Breast epithelium (tissue), 4 donors: Measurements from ENCODE around the gene LARP4. TPM values are rescaled to one million over a fixed set of nuclear protein-coding genes. Genes with fewer than 3 reads are reported as not detected.

ENCODE experiments used
- DNase-seq, 2 donors: peaks; one replicate each; pipeline ENCODE4 v3.0.0-alpha.2; 2019; ENCODE audit warnings: low spot score in 2 of 2
- H3K27ac ChIP-seq, 2 donors: fragments of 200-600 bp; sonication (generic) in 1 of 2; one replicate each; pipeline ENCODE4 v1.5.1; 2016 to 2019; ENCODE audit warnings: mild to moderate bottlenecking in 1 of 2
- H3K27me3 ChIP-seq, 2 donors: fragments of 200-600 bp; sonication (generic) in 1 of 2; one replicate each; pipeline versions ENCODE4 v1.5.1 to v1.6.0; 2017 to 2019; ENCODE audit warnings: control low read depth in 1 of 2, mild to moderate bottlenecking in 1 of 2
- H3K36me3 ChIP-seq: fragments of 200-600 bp; one replicate; pipeline ENCODE4 v1.5.1; 2019
- H3K4me1 ChIP-seq, 2 donors: fragments of 200-600 bp; sonication (generic); one replicate each; pipeline ENCODE4 v1.5.1; 2016 to 2019; ENCODE audit warnings: control low read depth in 1 of 2
- H3K4me3 ChIP-seq, 3 donors: fragments of 200-600 bp; sonication (generic); 1 replicate in 2 of 3; 2 replicates in 1 of 3; pipeline ENCODE4 v1.5.1; 2016 to 2019; ENCODE audit warnings: mild to moderate bottlenecking in 3 of 3, moderate library complexity in 2 of 3
- H3K9me3 ChIP-seq, 2 donors: fragments of 200-600 bp; sonication (generic) in 1 of 2; one replicate each; pipeline ENCODE4 v1.5.1; 2016 to 2019; ENCODE audit warnings: control low read depth in 1 of 2
- POLR2A ChIP-seq: fragments of 450-650 bp; IDR thresholded peaks from one replicate; pipeline ENCODE4 v1.6.1; 2016; ENCODE audit warnings: antibody characterized with exemption, mild to moderate bottlenecking, moderate library complexity
- POLR2AphosphoS5 ChIP-seq, 3 donors: sonication (generic); formaldehyde crosslinking; IDR thresholded peaks; one replicate each; pipeline ENCODE4 v1.6.1; 2017; ENCODE audit warnings: antibody characterized with exemption in 3 of 3
- intact Hi-C: fragments of 100-400 bp; cut with DNase I; formaldehyde crosslinking; loops from one replicate; pipeline ENCODE4 v1.15.1; 2023; ENCODE audit warnings: low total_unique reads
- total RNA-seq, 3 donors: library from RNA; depleted of rRNA; stranded (reverse); fragments of >200 nt; gene quantifications; one replicate each; pipeline ENCODE4 v1.1.0, GENCODE V29; 2016
- TF ChIP-seq, protein P1 (sequence below), 3 donors: fragments of 450-650 bp; IDR thresholded peaks; one replicate each; pipeline ENCODE4 v1.5.1; 2016 to 2017; ENCODE audit warnings: antibody characterized with exemption in 3 of 3, mild to moderate bottlenecking in 3 of 3, moderate library complexity in 3 of 3

The LARP4 gene
- total RNA-seq, 3 donors from 2014 or later, result 34.2 to 61.9 (median 56.3) TPM

DNA sequence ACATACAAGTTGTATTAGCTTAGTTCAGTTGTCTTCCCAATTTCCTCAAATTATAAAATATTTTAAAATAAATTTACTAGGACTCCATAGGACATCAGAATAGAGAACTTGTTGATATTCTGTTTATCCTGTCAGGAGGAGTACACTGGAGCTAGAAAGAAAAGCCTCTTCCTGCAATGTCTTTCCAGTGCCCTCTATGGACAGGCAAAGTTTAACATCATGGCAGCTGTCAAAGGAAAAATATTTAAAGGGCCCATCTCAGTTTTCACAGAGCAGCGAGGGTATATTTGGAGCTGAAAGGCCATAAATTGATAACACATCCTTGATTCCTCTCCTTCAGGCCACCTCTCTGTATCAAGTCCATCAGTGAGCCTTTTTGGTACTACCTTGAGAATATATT lies 123.1 kb downstream of the LARP4 start:
- intact Hi-C loops, result no loop called here
- DNase-seq, result no peak
- Histone ChIP-seq H3K9me3 (no peaks in the 10 kb centered on the region), H3K4me1 (no peaks in the 10 kb centered on the region), H3K4me3 (no peak overlapping the region), H3K27me3 (no peaks in the 10 kb centered on the region), H3K36me3 (no peaks in the 10 kb centered on the region), H3K27ac (no peak overlapping the region)
- TF ChIP-seq, protein P1, sequence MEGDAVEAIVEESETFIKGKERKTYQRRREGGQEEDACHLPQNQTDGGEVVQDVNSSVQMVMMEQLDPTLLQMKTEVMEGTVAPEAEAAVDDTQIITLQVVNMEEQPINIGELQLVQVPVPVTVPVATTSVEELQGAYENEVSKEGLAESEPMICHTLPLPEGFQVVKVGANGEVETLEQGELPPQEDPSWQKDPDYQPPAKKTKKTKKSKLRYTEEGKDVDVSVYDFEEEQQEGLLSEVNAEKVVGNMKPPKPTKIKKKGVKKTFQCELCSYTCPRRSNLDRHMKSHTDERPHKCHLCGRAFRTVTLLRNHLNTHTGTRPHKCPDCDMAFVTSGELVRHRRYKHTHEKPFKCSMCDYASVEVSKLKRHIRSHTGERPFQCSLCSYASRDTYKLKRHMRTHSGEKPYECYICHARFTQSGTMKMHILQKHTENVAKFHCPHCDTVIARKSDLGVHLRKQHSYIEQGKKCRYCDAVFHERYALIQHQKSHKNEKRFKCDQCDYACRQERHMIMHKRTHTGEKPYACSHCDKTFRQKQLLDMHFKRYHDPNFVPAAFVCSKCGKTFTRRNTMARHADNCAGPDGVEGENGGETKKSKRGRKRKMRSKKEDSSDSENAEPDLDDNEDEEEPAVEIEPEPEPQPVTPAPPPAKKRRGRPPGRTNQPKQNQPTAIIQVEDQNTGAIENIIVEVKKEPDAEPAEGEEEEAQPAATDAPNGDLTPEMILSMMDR (IDR thresholded peaks at IDR 0.05), result no peak
- TF ChIP-seq POLR2A (no peak), POLR2AphosphoS5 (IDR thresholded peaks at IDR 0.05) (no peak)

DNA sequence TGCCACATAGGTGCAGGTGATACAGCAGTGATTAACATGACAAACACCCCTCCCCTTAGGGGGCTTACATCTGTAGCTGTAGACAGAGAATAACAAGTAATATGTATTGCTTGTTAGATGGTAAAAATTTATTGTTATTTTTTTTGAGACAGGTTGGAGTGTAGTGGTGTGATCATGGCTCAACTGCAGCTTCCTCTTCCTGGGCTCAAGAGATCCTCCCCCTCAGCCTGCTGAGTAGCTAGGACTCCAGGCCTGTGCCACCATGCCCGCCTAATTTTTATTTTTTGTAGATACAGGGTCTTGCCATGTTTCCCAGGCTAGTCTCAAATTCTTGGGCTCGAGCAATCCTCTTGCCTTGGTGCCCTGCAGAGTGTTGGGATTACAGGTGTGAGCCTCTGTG lies 123.9 kb downstream of the LARP4 start:
- Histone ChIP-seq H3K36me3 (no peaks in the 10 kb centered on the region), H3K9me3 (no peaks in the 10 kb centered on the region), H3K27me3 (no peaks in the 10 kb centered on the region), H3K27ac (no peak overlapping the region), H3K4me3 (no peak overlapping the region), H3K4me1 (no peaks in the 10 kb centered on the region)
- DNase-seq, result no peak
- TF ChIP-seq POLR2A, result no peak
- intact Hi-C loops, result no loop called here

DNA sequence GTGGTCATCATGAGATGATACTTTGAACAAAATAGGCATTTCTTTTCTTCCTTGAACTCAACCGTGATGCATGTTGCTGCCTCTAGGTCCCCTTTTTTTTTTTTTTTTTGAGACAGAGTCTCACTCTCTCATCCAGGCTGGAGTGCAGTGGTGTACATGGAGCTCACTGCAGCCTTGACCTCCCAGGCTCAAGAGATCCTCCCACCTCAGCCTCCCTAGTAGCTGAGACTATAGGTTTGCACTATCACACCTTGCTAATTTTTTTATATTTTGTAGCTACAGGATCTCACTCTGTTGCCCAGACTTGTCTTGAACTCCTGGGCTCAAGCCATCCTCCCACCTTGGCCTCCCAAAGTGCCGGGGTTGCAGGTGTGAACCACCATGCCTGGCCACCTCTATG lies 124.7 kb downstream of the LARP4 start:
- TF ChIP-seq POLR2AphosphoS5 (IDR thresholded peaks at IDR 0.05) (no peak), POLR2A (no peak)
- Histone ChIP-seq H3K9me3 (no peaks in the 10 kb centered on the region), H3K27me3 (no peaks in the 10 kb centered on the region), H3K4me1 (no peaks in the 10 kb centered on the region), H3K27ac (no peak overlapping the region), H3K4me3 (no peak overlapping the region), H3K36me3 (no peaks in the 10 kb centered on the region)
- DNase-seq, result no peak
- intact Hi-C loops, result no loop called here

DNA sequence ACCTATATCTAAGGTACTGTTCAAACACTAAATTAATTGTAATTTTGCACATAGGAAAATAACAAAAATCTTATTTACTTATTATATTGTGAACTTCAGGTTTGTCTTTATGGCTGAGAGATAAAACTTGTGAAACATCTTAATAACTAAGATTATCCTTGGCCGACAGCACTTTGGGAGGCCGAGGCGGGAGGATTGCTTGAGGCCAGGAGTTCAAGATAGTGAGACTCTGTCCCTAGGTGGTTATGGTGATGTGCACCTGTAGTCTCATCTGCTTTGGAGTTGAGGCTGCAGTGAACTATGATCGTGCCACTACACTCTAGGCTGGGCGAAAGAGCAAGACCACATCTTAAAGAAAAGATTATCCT lies 126.7 kb downstream of the LARP4 start:
- Histone ChIP-seq H3K27me3 (no peaks in the 10 kb centered on the region), H3K36me3 (no peaks in the 10 kb centered on the region), H3K4me1 (peaks cover 0 to 1% of the 10 kb centered on the region in 2 donors), H3K4me3 (no peak overlapping the region), H3K27ac (no peak overlapping the region), H3K9me3 (no peaks in the 10 kb centered on the region)
- DNase-seq, result no peak
- intact Hi-C loops, result no loop called here
- TF ChIP-seq POLR2AphosphoS5 (IDR thresholded peaks at IDR 0.05) (no peak), POLR2A (no peak)
- TF ChIP-seq, protein P1 (IDR thresholded peaks at IDR 0.05), result no peak

DNA sequence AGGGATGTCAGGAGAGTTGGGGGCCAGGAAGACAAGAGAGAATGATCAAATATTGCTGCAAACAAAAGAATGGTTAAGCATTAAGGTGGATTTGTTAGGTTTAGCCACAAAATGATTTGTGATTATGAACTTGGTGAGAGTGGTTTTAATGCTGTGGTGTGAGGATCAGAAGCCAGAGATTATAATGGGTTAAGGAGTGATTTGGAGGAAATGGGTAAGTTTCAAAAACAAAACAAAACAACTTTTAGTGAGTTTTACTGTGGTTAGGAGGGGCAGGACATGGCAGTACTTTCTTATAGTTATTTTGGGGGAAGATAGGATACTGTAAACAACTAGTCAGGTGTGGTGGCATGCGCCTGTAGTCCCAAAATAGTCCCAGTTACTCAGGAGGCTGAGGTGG lies 128.1 kb downstream of the LARP4 start:
- TF ChIP-seq, protein P1 (IDR thresholded peaks at IDR 0.05), result no peak
- TF ChIP-seq POLR2AphosphoS5 (IDR thresholded peaks at IDR 0.05) (no peak), POLR2A (no peak)
- Histone ChIP-seq H3K27me3 (no peaks in the 10 kb centered on the region), H3K27ac (no peak overlapping the region), H3K36me3 (no peaks in the 10 kb centered on the region), H3K9me3 (no peaks in the 10 kb centered on the region), H3K4me3 (no peak overlapping the region), H3K4me1 (peaks cover 0 to 3% of the 10 kb centered on the region in 2 donors)
- DNase-seq, result no peak
- intact Hi-C loops, result no loop called here

DNA sequence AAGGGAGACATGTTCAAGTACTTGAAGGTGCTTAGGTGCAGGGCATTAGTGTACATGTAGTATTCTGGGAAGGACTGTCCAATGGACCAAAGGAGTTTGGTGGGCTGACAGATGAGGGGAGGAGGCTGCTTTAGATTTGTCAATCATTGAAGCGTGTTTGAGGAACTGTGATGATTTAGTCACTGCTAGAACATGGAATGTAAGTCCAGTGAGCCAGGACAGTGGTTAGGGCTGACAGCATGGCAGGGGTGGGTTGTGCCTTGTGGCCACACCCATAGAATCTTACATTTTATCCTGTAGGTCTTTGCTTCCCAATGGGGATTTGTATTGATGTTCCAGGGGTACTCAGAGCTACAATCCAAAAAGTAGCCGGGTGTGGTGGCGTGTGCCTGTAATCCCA lies 128.7 kb downstream of the LARP4 start:
- Histone ChIP-seq H3K9me3 (no peaks in the 10 kb centered on the region), H3K27me3 (no peaks in the 10 kb centered on the region), H3K27ac (no peak overlapping the region), H3K36me3 (no peaks in the 10 kb centered on the region), H3K4me3 (no peak overlapping the region), H3K4me1 (peaks cover 0 to 3% of the 10 kb centered on the region in 2 donors)
- no peak for DNase-seq
- intact Hi-C loops, result no loop called here
- TF ChIP-seq, protein P1 (IDR thresholded peaks at IDR 0.05), result no peak
- TF ChIP-seq POLR2AphosphoS5 (IDR thresholded peaks at IDR 0.05), result no peak
- TF ChIP-seq POLR2A, result no peak

Other genes with a start within 250 kb of the LARP4 start
- 10 to 100 TPM; 25.0 to 40.1 (median 32.4) TPM for gene CERS5, start 233.5 kb upstream of the LARP4 start, total RNA-seq
- 100 to 1,000 TPM; 128 to 162 (median 156) TPM for gene LIMA1, start 117.4 kb upstream of the LARP4 start, total RNA-seq
- gene FAM186A, start 4.3 kb upstream of the LARP4 start, total RNA-seq, result not detected
- gene DIP2B, start 104.1 kb downstream of the LARP4 start, total RNA-seq, result 10 to 100 TPM; 26.6 to 44.8 (median 33.4) TPM